Measurements from ENCODE around the gene SLC8A2.

DNA sequence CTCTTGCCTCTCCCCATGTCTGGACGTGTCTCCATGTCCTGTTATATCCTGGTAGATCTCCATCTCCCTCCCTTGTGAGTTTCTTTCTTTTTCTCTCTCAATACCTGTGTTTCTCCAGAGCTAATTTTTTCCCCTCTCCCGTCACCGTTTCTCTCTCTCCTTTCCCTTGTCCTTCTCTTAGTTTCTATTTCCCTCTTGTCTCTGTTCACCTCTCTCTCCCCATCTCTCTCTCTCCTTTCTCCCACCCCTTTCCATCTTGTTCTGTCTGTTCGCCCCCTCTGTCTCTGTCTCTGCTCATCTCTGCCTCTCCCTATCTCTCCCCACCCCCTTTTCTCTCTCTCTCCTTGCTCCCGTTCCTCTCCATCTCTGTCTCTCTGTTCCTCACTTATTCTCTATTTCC lies 13.0 kb downstream of the SLC8A2 start:
- no peak for TF ChIP-seq CTCF (IDR thresholded peaks at IDR 0.05; ENCODE audit: control extremely low read depth in 1 of 3, insufficient read depth in 1 of 3, low read depth in 1 of 3, low read length in 3 of 3)
- TF ChIP-seq KDM5A (IDR thresholded peaks at IDR 0.05; ENCODE audit: low read length): no peak
- TF ChIP-seq, protein P1, sequence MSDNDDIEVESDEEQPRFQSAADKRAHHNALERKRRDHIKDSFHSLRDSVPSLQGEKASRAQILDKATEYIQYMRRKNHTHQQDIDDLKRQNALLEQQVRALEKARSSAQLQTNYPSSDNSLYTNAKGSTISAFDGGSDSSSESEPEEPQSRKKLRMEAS (IDR thresholded peaks at IDR 0.05): no peak
- TF ChIP-seq JUN (IDR thresholded peaks at IDR 0.05; ENCODE audit: low read depth, low read length): no peak
- no peak for TF ChIP-seq JUND (IDR thresholded peaks at IDR 0.05; ENCODE audit: low read length)
- no peak for TF ChIP-seq HDAC2 (IDR thresholded peaks at IDR 0.05; ENCODE audit: borderline replicate concordance in 1 of 2, low read depth in 2 of 2, low read length in 2 of 2)
- TF ChIP-seq EZH2 (IDR thresholded peaks at IDR 0.05; ENCODE audit: low read depth, low read length, severe bottlenecking): no peak
